ENCODE measurements around the gene MPPED2. TPM values are rescaled to one million over a fixed set of nuclear protein-coding genes. Genes with fewer than 3 reads are reported as not detected.

MPPED2 gene
- total and polyA plus RNA-seq, 7 donors = 0.80 to 19.1 (median 6.8) TPM; not detected in 2

- Histone ChIP-seq H3K4me3 (no peak overlapping the region), H3K27me3 (no peaks in the 10 kb centered on the region), H3K4me1 (no peaks in the 10 kb centered on the region), H3K36me3 (no peaks in the 10 kb centered on the region), H3K9me3 (no peaks in the 10 kb centered on the region), H3K27ac (no peak overlapping the region)
- TF ChIP-seq EP300 (IDR thresholded peaks at IDR 0.05) = no peak
- TF ChIP-seq CTCF (IDR thresholded peaks at IDR 0.05) = no peak
- TF ChIP-seq POLR2A (IDR thresholded peaks at IDR 0.05) = no peak
- no peak for TF ChIP-seq POLR2AphosphoS5 (IDR thresholded peaks at IDR 0.05)
- no peak for DNase-seq
- 42 to 57% methylated on average over 2 of the region's 2 CpGs for WGBS, 2 donors
- intact Hi-C loops (cut with DNase I) = no loop called here
Measured at GRCh38 chr11:30412509-30412908, 173.6 kb downstream of the MPPED2 start.

- H3K36me3 ChIP-seq = no peaks in the 10 kb centered on the region
- DNase-seq = no peak
- H3K4me1 ChIP-seq = no peaks in the 10 kb centered on the region
- no peaks in the 10 kb centered on the region for H3K27me3 ChIP-seq
- no peak overlapping the region for H3K4me3 ChIP-seq
- whole genome bisulfite sequencing, 2 donors = 69 to 86% methylated on average over 7 of the region's 7 CpGs
- no peaks in the 10 kb centered on the region for H3K9me3 ChIP-seq
- TF ChIP-seq EP300 (IDR thresholded peaks at IDR 0.05) (no peak), POLR2AphosphoS5 (IDR thresholded peaks at IDR 0.05) (no peak), CTCF (IDR thresholded peaks at IDR 0.05) (no peak), POLR2A (IDR thresholded peaks at IDR 0.05) (no peak)
- no peak overlapping the region for H3K27ac ChIP-seq
- intact Hi-C loops (cut with DNase I) = no loop called here
Measured at GRCh38 chr11:30411383-30411782, 174.8 kb downstream of the MPPED2 start.

- no peak overlapping the region for H3K27ac ChIP-seq
- H3K27me3 ChIP-seq = no peaks in the 10 kb centered on the region
- no peaks in the 10 kb centered on the region for H3K4me1 ChIP-seq
- intact Hi-C loops (cut with DNase I) = no loop called here
- TF ChIP-seq CTCF (IDR thresholded peaks at IDR 0.05) (no peak), POLR2AphosphoS5 (IDR thresholded peaks at IDR 0.05) (no peak), POLR2A (IDR thresholded peaks at IDR 0.05) (no peak), EP300 (IDR thresholded peaks at IDR 0.05) (no peak)
- H3K4me3 ChIP-seq = no peak overlapping the region
- H3K36me3 ChIP-seq = no peaks in the 10 kb centered on the region
- DNase-seq = no peak
- 81 to 83% methylated on average over 13 of the region's 13 CpGs for WGBS, 2 donors
- H3K9me3 ChIP-seq = peaks cover 0 to 2% (median 0%) of the 10 kb centered on the region in 4 donors
Measured at GRCh38 chr11:30406978-30407762, 179.0 kb downstream of the MPPED2 start.

- H3K4me3 ChIP-seq = no peak overlapping the region
- no peaks in the 10 kb centered on the region for H3K4me1 ChIP-seq
- WGBS, 2 donors = 39 to 73% methylated on average over 3 of the region's 3 CpGs
- intact Hi-C loops (cut with DNase I) = no loop called here
- peaks cover 0 to 2% (median 0%) of the 10 kb centered on the region in 4 donors for H3K9me3 ChIP-seq
- no peak overlapping the region for H3K27ac ChIP-seq
- no peak for DNase-seq
- TF ChIP-seq CTCF (IDR thresholded peaks at IDR 0.05) = no peak
- no peak for TF ChIP-seq POLR2AphosphoS5 (IDR thresholded peaks at IDR 0.05)
- no peak for TF ChIP-seq EP300 (IDR thresholded peaks at IDR 0.05)
- TF ChIP-seq POLR2A (IDR thresholded peaks at IDR 0.05) = no peak
- H3K36me3 ChIP-seq = no peaks in the 10 kb centered on the region
- no peaks in the 10 kb centered on the region for H3K27me3 ChIP-seq
Measured at GRCh38 chr11:30405385-30405784, 180.8 kb downstream of the MPPED2 start.
